ENCODE data around the gene SMARCA2.
"Not testable (repeated sequence)": the region's sequence is repeated elsewhere in the genome, so short reads cannot be mapped to it uniquely, and the experiment has no call there.

Gene SMARCA2

DNA sequence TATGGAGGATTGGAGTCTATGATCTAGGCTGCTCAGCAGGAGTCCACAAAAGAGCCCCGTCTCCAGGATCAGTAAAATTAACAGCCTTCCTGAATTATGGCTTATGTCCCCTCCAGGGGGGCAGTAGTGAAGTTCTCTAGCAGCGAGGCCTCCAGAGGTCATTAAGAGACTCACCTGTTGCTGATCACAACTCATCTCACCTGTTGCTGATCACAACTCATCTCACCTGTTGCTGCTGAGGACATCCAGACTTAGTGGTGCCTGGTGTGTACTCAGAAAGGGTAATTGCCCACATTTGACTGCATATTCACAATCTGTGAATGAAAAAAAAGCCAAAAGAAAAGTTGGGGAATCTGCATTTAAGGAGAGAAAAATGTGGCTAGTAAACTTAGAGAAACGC is 129.5 kb downstream of the SMARCA2 start:
- no peak for TF ChIP-seq ZFX (IDR thresholded peaks at IDR 0.05; ENCODE audit: borderline replicate concordance)
- TF ChIP-seq, protein P1, sequence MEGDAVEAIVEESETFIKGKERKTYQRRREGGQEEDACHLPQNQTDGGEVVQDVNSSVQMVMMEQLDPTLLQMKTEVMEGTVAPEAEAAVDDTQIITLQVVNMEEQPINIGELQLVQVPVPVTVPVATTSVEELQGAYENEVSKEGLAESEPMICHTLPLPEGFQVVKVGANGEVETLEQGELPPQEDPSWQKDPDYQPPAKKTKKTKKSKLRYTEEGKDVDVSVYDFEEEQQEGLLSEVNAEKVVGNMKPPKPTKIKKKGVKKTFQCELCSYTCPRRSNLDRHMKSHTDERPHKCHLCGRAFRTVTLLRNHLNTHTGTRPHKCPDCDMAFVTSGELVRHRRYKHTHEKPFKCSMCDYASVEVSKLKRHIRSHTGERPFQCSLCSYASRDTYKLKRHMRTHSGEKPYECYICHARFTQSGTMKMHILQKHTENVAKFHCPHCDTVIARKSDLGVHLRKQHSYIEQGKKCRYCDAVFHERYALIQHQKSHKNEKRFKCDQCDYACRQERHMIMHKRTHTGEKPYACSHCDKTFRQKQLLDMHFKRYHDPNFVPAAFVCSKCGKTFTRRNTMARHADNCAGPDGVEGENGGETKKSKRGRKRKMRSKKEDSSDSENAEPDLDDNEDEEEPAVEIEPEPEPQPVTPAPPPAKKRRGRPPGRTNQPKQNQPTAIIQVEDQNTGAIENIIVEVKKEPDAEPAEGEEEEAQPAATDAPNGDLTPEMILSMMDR (IDR thresholded peaks at IDR 0.05) = no peak
- H3K27ac ChIP-seq = no peak overlapping the region

- TF ChIP-seq, protein P1 (IDR thresholded peaks at IDR 0.05) = no peak
- no peak for TF ChIP-seq ZFX (IDR thresholded peaks at IDR 0.05; ENCODE audit: borderline replicate concordance)
- H3K27ac ChIP-seq = no peak overlapping the region
These were observed 130.6 kb downstream of the SMARCA2 start for GRCh38 chr9:2145746-2146145.

GRCh38 chr9:2146700-2147099 is 131.6 kb downstream of the SMARCA2 start:
- TF ChIP-seq, protein P1 (IDR thresholded peaks at IDR 0.05) = peak; percentile 32
- not testable (repeated sequence) for H3K27ac ChIP-seq

- no peak overlapping the region for H3K27ac ChIP-seq
- no peak for TF ChIP-seq ZFX (IDR thresholded peaks at IDR 0.05; ENCODE audit: borderline replicate concordance)
- TF ChIP-seq, protein P1 (IDR thresholded peaks at IDR 0.05) = no peak
These were observed 135.2 kb downstream of the SMARCA2 start for GRCh38 chr9:2150338-2150737.

DNA sequence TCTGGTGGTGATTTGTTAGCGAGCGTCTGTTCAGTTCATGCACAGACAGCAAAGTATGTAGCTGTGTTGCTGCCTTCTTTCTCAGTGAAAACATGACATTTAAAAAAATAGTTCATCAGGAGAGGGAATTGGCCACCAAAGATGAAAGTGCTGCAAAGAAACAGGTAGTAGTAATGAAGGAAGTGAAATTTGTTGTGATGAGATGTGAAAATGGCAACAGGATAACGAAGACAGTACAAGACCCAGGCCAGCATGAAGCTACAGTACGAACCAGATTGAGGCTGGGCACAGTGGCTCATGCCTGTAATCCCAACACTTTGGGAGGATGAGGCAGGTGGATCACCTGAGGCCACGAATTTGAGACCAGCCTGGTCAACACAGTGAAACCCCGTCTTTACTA is 136.0 kb downstream of the SMARCA2 start:
- TF ChIP-seq, protein P1 (IDR thresholded peaks at IDR 0.05) = no peak
- no peak for TF ChIP-seq ZFX (IDR thresholded peaks at IDR 0.05; ENCODE audit: borderline replicate concordance)
- no peak overlapping the region for H3K27ac ChIP-seq

- TF ChIP-seq, protein P1 (IDR thresholded peaks at IDR 0.05) = no peak
- no peak for TF ChIP-seq ZFX (IDR thresholded peaks at IDR 0.05; ENCODE audit: borderline replicate concordance)
These were observed 138.0 kb downstream of the SMARCA2 start for GRCh38 chr9:2152966-2153629.

GRCh38 chr9:2153630-2154217 is 138.6 kb downstream of the SMARCA2 start:
- no peak for TF ChIP-seq ZFX (IDR thresholded peaks at IDR 0.05; ENCODE audit: borderline replicate concordance)
- TF ChIP-seq, protein P1 (IDR thresholded peaks at IDR 0.05) = no peak
- H3K27ac ChIP-seq = no peak overlapping the region

More at GRCh38 chr9:2152966-2153629, 138.0 kb downstream of the SMARCA2 start:
- no peak overlapping the region for H3K27ac ChIP-seq
